ENCODE results near the gene UCHL3. TPM values are rescaled to one million over a fixed set of nuclear protein-coding genes. Genes with fewer than 3 reads are reported as not detected.

UCHL3 gene
- total and polyA plus RNA-seq, 9 of the 15 experiments (the other 6 are each of a cell fraction or from before 2014, with no cell fraction given), result 42.2 to 112 (median 85.4) TPM

DNA sequence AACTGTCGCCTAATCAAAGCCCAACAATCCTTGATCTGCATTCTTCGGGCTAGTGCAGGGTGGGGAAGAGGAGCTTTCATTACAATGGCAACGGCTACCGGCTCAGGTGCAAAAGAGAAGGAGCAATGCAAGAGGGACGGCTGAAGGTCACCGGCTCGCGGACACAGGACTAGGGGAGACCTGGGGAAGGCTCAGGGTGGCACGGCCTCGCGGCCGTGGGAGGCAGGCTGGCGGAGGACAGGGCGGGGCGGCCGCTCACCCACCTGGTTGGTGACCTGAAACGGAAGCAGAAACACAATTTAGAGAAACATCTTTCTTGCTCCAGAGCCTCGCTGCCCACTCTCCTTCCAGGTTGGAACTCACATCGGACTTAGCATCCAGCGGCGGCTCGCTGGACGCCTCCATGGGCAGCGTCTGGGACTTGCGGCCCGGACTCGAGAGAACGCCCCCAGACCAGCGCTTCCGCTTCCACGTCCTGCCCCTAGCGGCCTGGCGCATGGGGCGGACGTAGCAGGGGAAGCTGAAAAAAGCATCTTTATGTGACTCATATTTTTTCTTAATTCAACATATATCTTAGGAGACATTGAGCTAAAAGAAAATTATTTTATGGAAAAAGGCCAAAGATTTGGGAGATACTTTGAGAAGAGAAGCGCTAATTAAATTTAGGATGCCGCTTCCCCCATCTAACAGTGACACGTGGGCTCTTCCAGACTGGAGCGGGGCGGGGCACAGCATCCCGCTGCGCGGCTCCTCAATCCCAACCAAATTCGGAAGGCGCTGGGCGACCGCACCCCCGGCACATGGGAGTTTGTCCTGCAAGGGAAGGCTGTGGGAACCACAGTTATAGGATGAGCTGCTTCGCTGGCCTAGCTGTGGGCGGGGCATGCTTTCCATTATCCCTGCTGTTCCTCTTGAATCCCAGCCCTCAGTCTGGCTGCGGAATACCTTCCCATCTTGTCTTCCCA, 11.9 kb upstream of the UCHL3 start, which contains the start of gene COMMD6 (continued):
- TF ChIP-seq, protein P1, sequence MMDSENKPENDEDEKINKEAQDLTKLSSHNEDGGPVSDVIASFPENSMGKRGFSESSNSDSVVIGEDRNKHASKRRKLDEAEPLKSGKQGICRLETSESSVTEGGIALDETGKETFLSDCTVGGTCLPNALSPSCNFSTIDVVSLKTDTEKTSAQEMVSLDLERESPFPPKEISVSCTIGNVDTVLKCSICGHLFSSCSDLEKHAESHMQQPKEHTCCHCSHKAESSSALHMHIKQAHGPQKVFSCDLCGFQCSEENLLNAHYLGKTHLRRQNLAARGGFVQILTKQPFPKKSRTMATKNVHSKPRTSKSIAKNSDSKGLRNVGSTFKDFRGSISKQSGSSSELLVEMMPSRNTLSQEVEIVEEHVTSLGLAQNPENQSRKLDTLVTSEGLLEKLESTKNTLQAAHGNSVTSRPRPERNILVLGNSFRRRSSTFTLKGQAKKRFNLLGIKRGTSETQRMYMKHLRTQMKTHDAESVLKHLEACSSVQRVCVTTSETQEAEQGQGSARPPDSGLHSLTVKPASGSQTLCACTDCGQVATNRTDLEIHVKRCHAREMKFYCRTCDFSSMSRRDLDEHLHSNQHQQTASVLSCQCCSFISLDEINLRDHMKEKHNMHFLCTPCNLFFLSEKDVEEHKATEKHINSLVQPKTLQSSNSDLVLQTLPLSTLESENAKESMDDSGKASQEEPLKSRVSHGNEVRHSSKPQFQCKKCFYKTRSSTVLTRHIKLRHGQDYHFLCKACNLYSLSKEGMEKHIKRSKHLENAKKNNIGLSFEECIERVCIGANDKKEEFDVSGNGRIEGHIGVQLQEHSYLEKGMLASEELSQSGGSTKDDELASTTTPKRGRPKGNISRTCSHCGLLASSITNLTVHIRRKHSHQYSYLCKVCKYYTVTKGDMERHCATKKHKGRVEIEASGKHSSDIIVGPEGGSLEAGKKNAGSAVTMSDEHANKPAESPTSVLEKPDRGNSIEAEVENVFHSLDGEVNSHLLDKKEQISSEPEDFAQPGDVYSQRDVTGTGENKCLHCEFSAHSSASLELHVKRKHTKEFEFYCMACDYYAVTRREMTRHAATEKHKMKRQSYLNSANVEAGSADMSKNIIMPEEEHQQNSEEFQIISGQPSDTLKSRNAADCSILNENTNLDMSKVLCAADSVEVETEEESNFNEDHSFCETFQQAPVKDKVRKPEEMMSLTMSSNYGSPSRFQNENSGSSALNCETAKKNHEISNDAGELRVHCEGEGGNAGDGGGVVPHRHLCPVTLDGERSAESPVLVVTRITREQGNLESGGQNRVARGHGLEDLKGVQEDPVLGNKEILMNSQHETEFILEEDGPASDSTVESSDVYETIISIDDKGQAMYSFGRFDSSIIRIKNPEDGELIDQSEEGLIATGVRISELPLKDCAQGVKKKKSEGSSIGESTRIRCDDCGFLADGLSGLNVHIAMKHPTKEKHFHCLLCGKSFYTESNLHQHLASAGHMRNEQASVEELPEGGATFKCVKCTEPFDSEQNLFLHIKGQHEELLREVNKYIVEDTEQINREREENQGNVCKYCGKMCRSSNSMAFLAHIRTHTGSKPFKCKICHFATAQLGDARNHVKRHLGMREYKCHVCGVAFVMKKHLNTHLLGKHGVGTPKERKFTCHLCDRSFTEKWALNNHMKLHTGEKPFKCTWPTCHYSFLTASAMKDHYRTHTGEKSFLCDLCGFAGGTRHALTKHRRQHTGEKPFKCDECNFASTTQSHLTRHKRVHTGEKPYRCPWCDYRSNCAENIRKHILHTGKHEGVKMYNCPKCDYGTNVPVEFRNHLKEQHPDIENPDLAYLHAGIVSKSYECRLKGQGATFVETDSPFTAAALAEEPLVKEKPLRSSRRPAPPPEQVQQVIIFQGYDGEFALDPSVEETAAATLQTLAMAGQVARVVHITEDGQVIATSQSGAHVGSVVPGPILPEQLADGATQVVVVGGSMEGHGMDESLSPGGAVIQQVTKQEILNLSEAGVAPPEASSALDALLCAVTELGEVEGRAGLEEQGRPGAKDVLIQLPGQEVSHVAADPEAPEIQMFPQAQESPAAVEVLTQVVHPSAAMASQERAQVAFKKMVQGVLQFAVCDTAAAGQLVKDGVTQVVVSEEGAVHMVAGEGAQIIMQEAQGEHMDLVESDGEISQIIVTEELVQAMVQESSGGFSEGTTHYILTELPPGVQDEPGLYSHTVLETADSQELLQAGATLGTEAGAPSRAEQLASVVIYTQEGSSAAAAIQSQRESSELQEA (IDR thresholded peaks at IDR 0.05; ENCODE audit: low read depth), result no peak
- no peak for TF ChIP-seq FOXJ3 (CRISPR knock-in tag; IDR thresholded peaks at IDR 0.05)
- TF ChIP-seq ZNF184 (CRISPR knock-in tag; IDR thresholded peaks at IDR 0.05), result no peak
- TF ChIP-seq RFX7 (CRISPR knock-in tag; IDR thresholded peaks at IDR 0.05), result no peak
- no peak for TF ChIP-seq SMAD3 (CRISPR knock-in tag; conservative IDR thresholded peaks at IDR 0.05)
- TF ChIP-seq MEIS2 (IDR thresholded peaks at IDR 0.05; ENCODE audit: partially characterized antibody), result no peak
- no peak for TF ChIP-seq SNRNP70 (optimal IDR thresholded peaks at IDR 0.05; ENCODE audit: low read depth, low read length)
- TF ChIP-seq NCOA1 (IDR thresholded peaks at IDR 0.05; ENCODE audit: low read depth), result no peak
- no peak for TF ChIP-seq NFIC (IDR thresholded peaks at IDR 0.05)
- no peak for TF ChIP-seq E2F8 (IDR thresholded peaks at IDR 0.05; ENCODE audit: low read depth, partially characterized antibody)
- TF ChIP-seq THRA (IDR thresholded peaks at IDR 0.05), result no peak
- TF ChIP-seq MYC (IDR thresholded peaks at IDR 0.05; ENCODE audit: low read depth, low read length), result no peak
- TF ChIP-seq MYC (CRISPR knock-in tag; IDR thresholded peaks at IDR 0.05; ENCODE audit: borderline replicate concordance, low read depth), result no peak
- no peak for TF ChIP-seq POLR3A (IDR thresholded peaks at IDR 0.05; ENCODE audit: borderline replicate concordance, extremely low read depth, insufficient read depth, insufficient read length)

All from K562 (cell line).